HCT116 (cell line): Measurements from ENCODE around the gene ETS1.

ENCODE experiments used
- CTCF ChIP-seq, 3 experiments: fragments of 200-600 bp in 1 of 3; sonication (generic) in 1 of 3; IDR thresholded peaks in 2 of 3; conservative IDR thresholded peaks in 1 of 3; 2 replicates each; pipeline ENCODE4 v1.5.1; 2012 to 2017; ENCODE audit warnings: low read depth in 2 of 3, low read length in 2 of 3, antibody characterized with exemption in 1 of 3, borderline replicate concordance in 1 of 3, control low read depth in 1 of 3, mild to moderate bottlenecking in 1 of 3, mixed read lengths in 1 of 3, mixed run types in 1 of 3, moderate library complexity in 1 of 3; ENCODE audit not compliant: insufficient read depth in 1 of 3
- EZH2phosphoT487 ChIP-seq: fragments of 200-600 bp; IDR thresholded peaks from 2 replicates; pipeline ENCODE4 v1.6.1; 2018; ENCODE audit warnings: antibody characterized with exemption, borderline replicate concordance
- POLR2A ChIP-seq: IDR thresholded peaks from 2 replicates; pipeline ENCODE4 v1.7.0; 2011; ENCODE audit warnings: borderline replicate concordance; ENCODE audit not compliant: insufficient read depth, insufficient read length; ENCODE audit errors: extremely low read depth
- REST ChIP-seq: IDR thresholded peaks from 2 replicates; pipeline ENCODE4 v1.6.1; 2012; ENCODE audit warnings: low read depth
- ZNF274 ChIP-seq: fragments of 200-500 bp; sonication (Bioruptor generic); IDR thresholded peaks from 2 replicates; pipeline ENCODE4 v1.6.1; 2014; ENCODE audit warnings: mild to moderate bottlenecking, low read depth, low read length, inconsistent platforms

GRCh38 chr11:128517451-128518230 is 69.7 kb downstream of the ETS1 start:
- TF ChIP-seq REST, result no peak
- TF ChIP-seq CTCF (IDR thresholded peaks at IDR 0.05 in 2 of 3, conservative IDR thresholded peaks at IDR 0.05 in 1 of 3; ENCODE audit: borderline replicate concordance in 1 of 3, insufficient read depth in 1 of 3, low read depth in 2 of 3, low read length in 2 of 3), result no peak
- TF ChIP-seq POLR2A, result no peak
- TF ChIP-seq ZNF274, result no peak
- TF ChIP-seq EZH2phosphoT487, result no peak
